Epithelial cell of esophagus (primary cell): ENCODE measurements around the gene RXRA.
A peak's percentile ranks its signal among the peaks of the same experiment; 100 is the strongest.

Source experiments
- DNase-seq: peaks from one replicate; pipeline ENCODE4 v3.0.0; 2010; ENCODE audit warnings: low read depth
- H3K4me3 ChIP-seq: 2 replicates; pipeline ENCODE4 v1.5.1; 2011; ENCODE audit warnings: mild to moderate bottlenecking, low read length, control low read depth
- CTCF ChIP-seq: IDR thresholded peaks from 2 replicates; pipeline ENCODE4 v1.5.1; 2011; ENCODE audit warnings: low read depth, mild to moderate bottlenecking, low read length, control low read depth, inconsistent platforms; ENCODE audit not compliant: insufficient read depth; ENCODE audit errors: missing control alignments

RXRA gene

GRCh38 chr9:134326724-134327601, 708 bp downstream of the RXRA start:
- no peak for TF ChIP-seq CTCF
- peak; percentile 25 for DNase-seq
- peak overlapping the region; percentile 74 for H3K4me3 ChIP-seq

- TF ChIP-seq CTCF, result no peak
- DNase-seq, result peak; percentile 27
- peak overlapping the region; percentile 74 for H3K4me3 ChIP-seq
Measured at GRCh38 chr9:134327671-134328231, 1.5 kb downstream of the RXRA start.

- no peak for TF ChIP-seq CTCF
- peak overlapping the region; percentile 74 for H3K4me3 ChIP-seq
Measured at GRCh38 chr9:134328341-134328840, 2.1 kb downstream of the RXRA start.

GRCh38 chr9:134328841-134329575, 2.8 kb downstream of the RXRA start:
- DNase-seq, result peak; percentile 50
- peak overlapping the region; percentile 74 for H3K4me3 ChIP-seq
- TF ChIP-seq CTCF, result peak; percentile 20

More at GRCh38 chr9:134328341-134328840, 2.1 kb downstream of the RXRA start:
- DNase-seq, result peak; percentile 19

- TF ChIP-seq CTCF, result no peak
- peak; percentile 35 for DNase-seq
- H3K4me3 ChIP-seq, result peak overlapping the region; percentile 74
Measured at GRCh38 chr9:134329576-134329855, 3.3 kb downstream of the RXRA start.

- peak overlapping the region; percentile 74 for H3K4me3 ChIP-seq
- TF ChIP-seq CTCF, result no peak
- peak; percentile 39 for DNase-seq
Measured at GRCh38 chr9:134329886-134330285, 3.6 kb downstream of the RXRA start.
